Neuron (in vitro differentiated cells): ENCODE measurements around the gene LRRK2.
"Not testable (repeated sequence)": the region's sequence is repeated elsewhere in the genome, so short reads cannot be mapped to it uniquely, and the experiment has no call there.

Experiments
- H2AFZ ChIP-seq: one replicate; pipeline ENCODE4 v1.6.1; 2013; ENCODE audit warnings: low read depth, mild to moderate bottlenecking, inconsistent platforms, low read length, moderate library complexity
- H3K27me3 ChIP-seq: one replicate; pipeline ENCODE4 v1.6.1; 2013; ENCODE audit warnings: low read length; ENCODE audit not compliant: insufficient read depth
- H3K36me3 ChIP-seq: one replicate; pipeline ENCODE4 v1.6.1; 2013; ENCODE audit warnings: low read length; ENCODE audit not compliant: insufficient read depth
- H3K4me1 ChIP-seq: one replicate; pipeline ENCODE4 v1.6.1; 2013; ENCODE audit warnings: low read length; ENCODE audit not compliant: insufficient read depth
- H3K4me3 ChIP-seq: 2 replicates; pipeline ENCODE4 v1.5.1; 2013; ENCODE audit warnings: mild to moderate bottlenecking, low read length, moderate library complexity
- H3K9me3 ChIP-seq: one replicate; pipeline ENCODE4 v1.6.1; 2013; ENCODE audit warnings: low read length

LRRK2 gene

GRCh38 chr12:40198601-40199000, 26.2 kb upstream of the LRRK2 start:
- no peaks in the 10 kb centered on the region for H3K27me3 ChIP-seq
- no peak overlapping the region for H2AFZ ChIP-seq
- no peaks in the 10 kb centered on the region for H3K4me1 ChIP-seq
- no peaks in the 10 kb centered on the region for H3K9me3 ChIP-seq
- H3K36me3 ChIP-seq = no peaks in the 10 kb centered on the region
- H3K4me3 ChIP-seq = no peak overlapping the region

DNA sequence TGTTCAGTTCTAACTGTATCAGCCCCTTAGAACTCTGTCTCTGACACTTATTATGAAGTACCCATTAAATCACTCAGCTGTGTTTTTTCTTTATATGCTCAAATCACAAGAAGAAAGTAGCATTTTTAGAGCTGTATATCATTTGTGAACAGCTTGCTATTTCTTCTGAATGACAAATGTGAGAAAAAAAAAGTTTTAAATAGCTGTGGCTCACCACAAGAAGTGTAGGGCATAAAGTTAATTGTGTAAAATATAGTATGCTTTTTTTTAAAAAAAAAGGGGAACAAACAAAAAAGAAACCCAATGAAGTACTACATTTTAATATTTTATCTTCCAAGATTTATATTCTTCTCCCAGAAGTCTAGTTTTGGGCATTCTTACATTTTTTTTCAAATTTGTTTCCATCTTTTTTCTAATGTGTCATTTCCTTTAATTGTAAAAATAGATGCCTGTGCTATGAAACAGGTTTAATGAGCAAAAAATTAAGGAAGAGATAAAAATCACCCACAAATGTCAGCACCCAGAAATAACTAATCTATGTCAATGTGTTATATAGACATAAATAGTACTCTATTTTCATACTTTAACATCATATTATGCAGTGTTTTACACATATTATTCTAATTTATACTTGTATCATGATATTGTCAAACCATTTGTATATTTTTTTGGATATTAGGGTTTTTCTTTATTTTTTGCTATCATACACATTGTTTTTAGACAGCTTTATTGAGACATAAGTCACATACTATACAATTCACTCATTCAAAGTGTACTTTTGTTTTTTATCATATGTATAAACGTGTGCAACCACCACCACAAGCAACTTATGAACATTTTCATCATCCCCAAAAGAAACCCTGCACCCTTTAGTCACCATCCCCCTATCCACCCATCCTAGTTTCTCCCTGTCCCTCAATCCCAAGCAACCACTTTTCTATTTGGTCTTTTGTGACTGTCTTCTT, 22.4 kb upstream of the LRRK2 start:
- no peaks in the 10 kb centered on the region for H3K9me3 ChIP-seq
- H3K36me3 ChIP-seq = no peaks in the 10 kb centered on the region
- H3K27me3 ChIP-seq = no peaks in the 10 kb centered on the region
- H3K4me1 ChIP-seq = no peaks in the 10 kb centered on the region
- no peak overlapping the region for H3K4me3 ChIP-seq
- H2AFZ ChIP-seq = no peak overlapping the region

DNA sequence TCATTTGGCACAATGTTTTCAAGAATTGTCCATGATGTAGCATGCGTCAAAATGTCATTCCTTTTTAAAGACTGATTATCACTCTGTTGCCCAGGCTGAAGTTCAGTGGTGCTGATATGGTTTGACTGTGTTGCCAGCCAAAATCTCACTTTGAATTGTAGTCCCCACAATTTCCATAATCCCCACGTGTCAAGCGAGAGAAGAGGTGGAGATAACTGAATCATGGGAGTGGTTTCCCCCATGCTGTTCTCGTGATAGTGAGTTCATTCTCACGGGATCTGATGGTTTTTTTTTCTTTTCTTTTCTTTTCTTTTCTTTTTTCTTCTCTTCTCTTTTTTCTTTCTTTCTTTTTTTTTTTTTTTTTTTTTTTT, 21.8 kb upstream of the LRRK2 start:
- no peak overlapping the region for H2AFZ ChIP-seq
- H3K36me3 ChIP-seq = no peaks in the 10 kb centered on the region
- H3K4me3 ChIP-seq = no peak overlapping the region
- no peaks in the 10 kb centered on the region for H3K9me3 ChIP-seq
- no peaks in the 10 kb centered on the region for H3K27me3 ChIP-seq
- H3K4me1 ChIP-seq = no peaks in the 10 kb centered on the region

- no peak overlapping the region for H2AFZ ChIP-seq
- no peaks in the 10 kb centered on the region for H3K36me3 ChIP-seq
- no peak overlapping the region for H3K4me3 ChIP-seq
- H3K27me3 ChIP-seq = no peaks in the 10 kb centered on the region
- no peaks in the 10 kb centered on the region for H3K4me1 ChIP-seq
- no peaks in the 10 kb centered on the region for H3K9me3 ChIP-seq
Measured at GRCh38 chr12:40204337-40204736, 20.5 kb upstream of the LRRK2 start.

GRCh38 chr12:40207551-40207950, 17.2 kb upstream of the LRRK2 start:
- Histone ChIP-seq H3K4me3 (no peak overlapping the region), H3K36me3 (no peaks in the 10 kb centered on the region), H2AFZ (no peak overlapping the region), H3K27me3 (no peaks in the 10 kb centered on the region), H3K9me3 (no peaks in the 10 kb centered on the region), H3K4me1 (no peaks in the 10 kb centered on the region)

- Histone ChIP-seq H3K4me1 (no peaks in the 10 kb centered on the region), H3K9me3 (no peaks in the 10 kb centered on the region), H3K4me3 (no peak overlapping the region), H3K27me3 (no peaks in the 10 kb centered on the region), H3K36me3 (no peaks in the 10 kb centered on the region), H2AFZ (no peak overlapping the region)
Measured at GRCh38 chr12:40208707-40209446, 15.9 kb upstream of the LRRK2 start.

- no peaks in the 10 kb centered on the region for H3K9me3 ChIP-seq
- H3K4me1 ChIP-seq = no peaks in the 10 kb centered on the region
- no peaks in the 10 kb centered on the region for H3K27me3 ChIP-seq
- H3K36me3 ChIP-seq = no peaks in the 10 kb centered on the region
- H3K4me3 ChIP-seq = no peak overlapping the region
- H2AFZ ChIP-seq = no peak overlapping the region
Measured at GRCh38 chr12:40209886-40210285, 14.9 kb upstream of the LRRK2 start.

DNA sequence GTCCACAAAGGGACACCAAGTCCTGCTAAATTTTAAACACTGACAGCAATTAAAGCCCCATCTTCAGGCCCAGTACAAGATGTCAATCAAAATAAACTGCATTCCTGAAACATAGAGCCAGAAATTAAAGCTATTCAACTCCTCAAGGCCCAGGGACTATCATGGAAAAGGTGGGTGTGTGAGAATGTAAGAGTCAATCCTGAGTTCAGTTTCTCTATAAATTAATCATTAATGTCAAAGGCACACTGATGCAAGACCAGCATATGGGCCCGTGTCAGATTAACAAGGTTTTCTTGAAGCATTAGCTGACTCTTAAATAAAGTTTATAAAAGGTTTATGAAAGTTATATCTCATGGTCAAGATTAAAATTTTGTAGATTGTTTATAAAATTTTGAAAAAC, 13.6 kb upstream of the LRRK2 start:
- H3K36me3 ChIP-seq, H3K9me3 ChIP-seq, H2AFZ ChIP-seq, H3K4me3 ChIP-seq, H3K27me3 ChIP-seq, H3K4me1 ChIP-seq: not testable (repeated sequence)

DNA sequence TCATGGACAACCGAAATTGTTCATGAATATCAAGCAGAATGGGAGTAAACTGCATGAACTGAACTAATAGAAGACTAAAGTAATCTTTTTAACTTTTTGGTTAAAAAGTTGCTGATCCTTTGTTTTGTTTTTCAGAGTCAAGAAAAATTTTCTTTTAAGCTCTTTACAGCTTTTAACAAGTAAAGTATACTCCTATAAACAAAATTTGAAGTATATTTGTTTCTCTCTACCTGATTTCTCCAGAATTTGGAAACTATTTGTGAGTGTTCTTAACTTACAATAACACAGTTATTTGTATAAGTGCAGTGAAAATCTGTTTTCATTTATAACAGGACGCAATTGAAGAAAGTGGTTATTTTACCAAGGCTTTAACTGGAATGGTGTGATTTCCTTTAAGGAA, 12.2 kb upstream of the LRRK2 start:
- Histone ChIP-seq H3K27me3 (no peaks in the 10 kb centered on the region), H3K36me3 (no peaks in the 10 kb centered on the region), H3K9me3 (no peaks in the 10 kb centered on the region)

GRCh38 chr12:40215982-40216381, 8.8 kb upstream of the LRRK2 start:
- H3K27me3 ChIP-seq = no peaks in the 10 kb centered on the region
- H2AFZ ChIP-seq = no peak overlapping the region
- no peaks in the 10 kb centered on the region for H3K36me3 ChIP-seq
- H3K4me1 ChIP-seq = no peaks in the 10 kb centered on the region
- no peaks in the 10 kb centered on the region for H3K9me3 ChIP-seq
- H3K4me3 ChIP-seq = no peak overlapping the region

More for the DNA sequence above, 12.2 kb upstream of the LRRK2 start:
- no peak overlapping the region for H2AFZ ChIP-seq
- H3K4me3 ChIP-seq = no peak overlapping the region
- no peaks in the 10 kb centered on the region for H3K4me1 ChIP-seq

DNA sequence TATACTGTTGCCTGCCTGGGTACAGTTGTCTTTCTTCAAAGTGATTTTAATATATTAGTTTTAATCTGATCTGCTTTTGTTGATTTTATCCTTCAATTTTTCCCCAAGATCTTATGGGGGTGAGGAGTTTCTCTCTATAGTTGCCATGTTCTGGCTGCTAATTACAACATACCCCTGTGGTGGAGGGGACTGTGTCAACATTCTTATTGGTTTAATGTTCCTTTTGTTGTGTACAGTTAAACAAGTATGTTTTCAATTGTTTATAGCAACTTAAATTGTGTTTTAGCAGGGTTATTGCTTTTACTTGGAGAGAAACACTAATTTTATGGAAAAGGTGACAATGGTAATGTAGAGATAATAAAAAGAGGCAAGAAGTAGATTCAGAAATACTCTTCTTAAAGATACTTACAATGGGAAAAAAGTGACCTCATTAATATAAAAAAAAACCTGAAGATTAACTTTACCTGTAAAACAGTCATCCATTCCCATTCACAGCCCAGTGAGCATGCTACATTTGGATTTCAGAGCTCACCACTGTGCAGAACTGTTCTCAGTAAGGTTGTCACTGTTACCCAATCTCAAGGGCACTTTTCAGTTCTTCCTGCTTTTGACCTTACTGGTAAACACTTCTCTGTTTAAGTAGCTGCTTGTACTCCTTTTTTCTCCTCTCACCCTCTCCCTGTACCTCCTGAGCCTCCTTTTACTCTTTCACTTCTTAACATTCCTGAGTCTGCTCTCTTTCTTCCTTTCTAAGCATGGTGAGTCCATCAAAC, 8.1 kb upstream of the LRRK2 start:
- H3K27me3 ChIP-seq = no peaks in the 10 kb centered on the region
- H3K9me3 ChIP-seq = no peaks in the 10 kb centered on the region
- H3K4me3 ChIP-seq = no peak overlapping the region
- no peaks in the 10 kb centered on the region for H3K36me3 ChIP-seq
- no peak overlapping the region for H2AFZ ChIP-seq
- no peaks in the 10 kb centered on the region for H3K4me1 ChIP-seq

- no peaks in the 10 kb centered on the region for H3K9me3 ChIP-seq
- no peaks in the 10 kb centered on the region for H3K4me1 ChIP-seq
- peaks cover 7% of the 10 kb centered on the region for H3K27me3 ChIP-seq
- H3K4me3 ChIP-seq = no peak overlapping the region
- H3K36me3 ChIP-seq = no peaks in the 10 kb centered on the region
- H2AFZ ChIP-seq = no peak overlapping the region
Measured at GRCh38 chr12:40219760-40220159, 5.0 kb upstream of the LRRK2 start.

DNA sequence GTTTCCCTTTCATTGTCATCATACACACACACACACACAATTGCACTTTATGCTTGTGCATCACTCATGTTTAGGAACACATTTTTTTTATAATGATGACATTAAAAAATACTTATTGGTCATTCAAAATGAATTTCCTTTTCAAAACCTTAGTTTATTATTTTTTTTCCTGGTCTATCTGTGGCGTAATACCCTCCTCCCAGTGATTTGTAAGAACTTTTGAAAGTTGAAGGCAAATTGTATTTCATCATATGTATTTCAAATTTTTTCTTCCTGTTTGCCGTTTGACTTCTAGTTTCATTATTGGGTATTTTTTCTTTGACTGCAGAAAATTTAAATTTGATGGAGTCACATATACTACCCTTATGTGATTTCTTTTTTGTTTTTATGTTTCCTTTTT, 2.5 kb upstream of the LRRK2 start:
- H3K9me3 ChIP-seq = no peaks in the 10 kb centered on the region
- peaks cover 12% of the 10 kb centered on the region for H3K27me3 ChIP-seq
- H3K36me3 ChIP-seq = no peaks in the 10 kb centered on the region

More for the DNA sequence above, 2.5 kb upstream of the LRRK2 start:
- no peaks in the 10 kb centered on the region for H3K4me1 ChIP-seq
- H2AFZ ChIP-seq = no peak overlapping the region
- no peak overlapping the region for H3K4me3 ChIP-seq
